HepG2 (cell line): ENCODE data around the gene MXRA8. TPM values are rescaled to one million over a fixed set of nuclear protein-coding genes. Genes with fewer than 3 reads are reported as not detected.

Experiments
- AGO2 ChIP-seq: fragments of 200-400 bp; formaldehyde crosslinking; optimal IDR thresholded peaks from 2 replicates; pipeline ENCODE3; 2017; ENCODE audit warnings: mild to moderate bottlenecking, low read depth, low read length, moderate library complexity
- MXI1 ChIP-seq: IDR thresholded peaks from 3 replicates; pipeline ENCODE4 v1.6.1; 2012; ENCODE audit warnings: low read depth, low read length, inconsistent platforms, borderline replicate concordance
- MZF1 ChIP-seq: sonication (generic); formaldehyde crosslinking; IDR thresholded peaks from 2 replicates; pipeline ENCODE4 v1.8.1; 2023; ENCODE audit warnings: mild to moderate bottlenecking, missing genetic modification reagents, borderline replicate concordance
- RAD51 ChIP-seq: fragments of 450-650 bp; IDR thresholded peaks from 2 replicates; pipeline ENCODE4 v1.6.1; 2016; ENCODE audit warnings: borderline replicate concordance
- RBFOX2 ChIP-seq: fragments of 200-400 bp; formaldehyde crosslinking; IDR thresholded peaks from 2 replicates; pipeline ENCODE4 v1.6.1; 2017; ENCODE audit warnings: low read depth, mild to moderate bottlenecking, low read length
- ZBTB4 ChIP-seq: sonication (generic); formaldehyde crosslinking; IDR thresholded peaks from 2 replicates; pipeline ENCODE4 v1.4.0; 2020; ENCODE audit warnings: missing genetic modification reagents, mild to moderate bottlenecking, borderline replicate concordance
- ZNF609 ChIP-seq: sonication (generic); formaldehyde crosslinking; IDR thresholded peaks from 2 replicates; pipeline ENCODE4 v1.4.0; 2020; ENCODE audit warnings: mild to moderate bottlenecking, missing genetic modification reagents, borderline replicate concordance
- polyA plus RNA-seq, 8 experiments: library from polyadenylated mRNA; depleted of rRNA in 3 of 8; stranded (reverse) in 7 of 8; unstranded in 1 of 8; fragments of >200 nt; fragmentation: Illumina TruSeq in 4 of 8; extraction: Trizol in 4 of 8; gene quantifications; 2 replicates each; pipeline versions ENCODE4 v1.2.1 to v1.2.3, GENCODE V29; 2011 to 2016; ENCODE audit warnings: low read depth in 4 of 8, missing spikeins in 1 of 8, mixed read lengths in 1 of 8; ENCODE audit not compliant: insufficient read depth in 1 of 8
- total RNA-seq, 5 experiments: library from RNA; depleted of rRNA; stranded (reverse); fragments of >200 nt; fragmentation: Illumina TruSeq; extraction: Trizol; gene quantifications; 2 replicates each; pipeline ENCODE4 v1.2.3, GENCODE V29; 2016; ENCODE audit warnings: low read depth in 1 of 5

MXRA8 gene
- total and polyA plus RNA-seq, 2 of the 13 experiments (the other 11 are each of a cell fraction or from before 2014, with no cell fraction given) = 19.8 to 44.8 TPM

- TF ChIP-seq ZNF609 (CRISPR knock-in tag) (no peak), RAD51 (no peak), MXI1 (no peak), RBFOX2 (peak; percentile 68), ZBTB4 (CRISPR knock-in tag) (no peak), AGO2 (peak; percentile 86), MZF1 (CRISPR knock-in tag) (no peak)
Measured at GRCh38 chr1:1351511-1352427, 6.6 kb downstream of the MXRA8 start (continued).
